GM21515 (cell line): ENCODE measurements around the gene PTGER3.

Experiments used
- ATAC-seq: cut with Tn5 transposase; IDR thresholded peaks from one replicate; pipeline ENCODE4 v1.9.1; 2021; ENCODE audit not compliant: unreplicated experiment

The PTGER3 gene

DNA sequence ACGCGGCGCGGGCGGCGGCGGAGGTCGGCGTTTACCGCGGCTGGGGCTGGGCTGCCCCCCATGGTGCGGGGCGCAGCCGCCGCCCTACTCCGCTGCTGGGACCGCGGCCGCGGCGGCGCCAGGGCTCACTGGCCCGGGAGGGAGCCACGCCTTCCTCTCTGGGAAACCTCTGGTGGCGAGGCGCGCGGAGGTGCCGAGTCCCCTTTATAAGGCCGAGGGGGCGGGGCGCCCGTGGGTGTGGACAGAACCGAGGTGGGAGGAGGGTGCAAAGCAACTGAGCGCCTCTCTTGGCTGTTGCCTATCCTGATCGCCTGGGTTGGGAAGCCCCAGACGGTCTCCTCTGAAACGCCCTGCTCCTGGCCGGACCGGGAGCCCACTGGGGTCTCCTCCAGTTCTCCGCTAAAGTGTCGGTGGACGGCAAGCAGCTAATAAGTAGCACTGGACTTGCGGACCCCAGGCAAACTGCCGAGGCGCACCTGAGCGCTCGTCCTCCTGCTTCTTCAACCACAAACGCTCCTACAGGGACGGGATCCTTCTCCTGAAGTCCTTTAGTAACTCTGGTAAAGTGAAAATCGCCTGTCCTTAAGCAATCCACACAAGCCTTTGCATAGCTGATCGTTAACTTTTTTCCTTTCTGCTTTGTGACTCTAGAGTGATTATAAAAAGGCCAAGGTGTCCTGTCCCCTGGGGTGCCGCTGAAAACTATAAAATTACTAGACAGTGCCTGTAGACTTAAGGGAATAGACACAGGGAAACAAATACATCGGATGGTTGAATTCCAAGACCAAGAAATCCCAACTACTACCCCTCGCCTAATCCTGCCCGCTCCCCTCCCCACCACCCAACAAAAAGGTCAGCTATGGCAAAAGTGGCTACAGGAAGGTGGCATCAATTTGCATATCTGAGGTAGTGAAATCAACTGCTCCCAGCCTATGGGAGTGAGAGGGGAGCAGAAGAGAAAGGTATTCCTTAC is at the start of gene PTGER3:
PTGER3 (minus strand) TSS at position 182 of the 973 bp plus-strand sequence. CDS start 239 bp downstream, outside the sequence.
- ATAC-seq: no peak

DNA sequence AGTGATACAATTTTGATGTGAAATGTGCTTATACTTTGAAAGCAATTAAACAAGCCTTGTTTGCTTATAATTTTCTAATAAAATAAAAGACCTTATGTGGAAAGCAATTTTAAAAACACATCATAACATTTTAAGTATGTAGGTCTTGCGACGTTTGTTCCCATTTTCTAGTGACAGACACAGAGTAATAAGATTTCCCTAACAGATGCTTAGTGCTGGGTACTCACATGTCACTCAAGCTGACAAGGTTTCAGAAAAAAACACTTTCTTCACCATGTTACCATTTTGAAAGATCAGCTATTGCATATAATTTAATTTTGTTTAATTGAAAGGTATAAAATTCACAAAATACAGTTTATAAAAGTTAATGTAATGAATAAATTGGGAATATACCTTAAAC is 47.3 kb upstream of the PTGER3 start:
- ATAC-seq: no peak

DNA sequence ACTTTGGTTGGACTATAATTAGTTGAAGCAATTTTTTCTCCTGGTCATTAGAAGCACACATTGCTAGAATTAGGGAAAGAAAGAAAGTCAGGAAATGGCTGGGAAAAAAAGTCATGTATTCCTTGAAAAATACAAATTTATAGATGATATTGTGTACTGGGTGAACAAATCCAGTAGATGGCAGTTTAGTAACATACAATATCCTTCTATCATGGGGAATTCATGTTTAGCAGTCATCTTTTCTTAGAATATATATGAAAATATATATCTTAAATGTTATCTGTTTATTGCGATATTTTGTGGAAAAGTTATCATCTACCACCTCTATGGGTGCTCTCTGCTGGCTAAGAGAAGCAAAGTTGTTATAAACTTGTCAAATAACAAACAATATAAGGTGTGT is 46.3 kb upstream of the PTGER3 start:
- ATAC-seq: no peak

DNA sequence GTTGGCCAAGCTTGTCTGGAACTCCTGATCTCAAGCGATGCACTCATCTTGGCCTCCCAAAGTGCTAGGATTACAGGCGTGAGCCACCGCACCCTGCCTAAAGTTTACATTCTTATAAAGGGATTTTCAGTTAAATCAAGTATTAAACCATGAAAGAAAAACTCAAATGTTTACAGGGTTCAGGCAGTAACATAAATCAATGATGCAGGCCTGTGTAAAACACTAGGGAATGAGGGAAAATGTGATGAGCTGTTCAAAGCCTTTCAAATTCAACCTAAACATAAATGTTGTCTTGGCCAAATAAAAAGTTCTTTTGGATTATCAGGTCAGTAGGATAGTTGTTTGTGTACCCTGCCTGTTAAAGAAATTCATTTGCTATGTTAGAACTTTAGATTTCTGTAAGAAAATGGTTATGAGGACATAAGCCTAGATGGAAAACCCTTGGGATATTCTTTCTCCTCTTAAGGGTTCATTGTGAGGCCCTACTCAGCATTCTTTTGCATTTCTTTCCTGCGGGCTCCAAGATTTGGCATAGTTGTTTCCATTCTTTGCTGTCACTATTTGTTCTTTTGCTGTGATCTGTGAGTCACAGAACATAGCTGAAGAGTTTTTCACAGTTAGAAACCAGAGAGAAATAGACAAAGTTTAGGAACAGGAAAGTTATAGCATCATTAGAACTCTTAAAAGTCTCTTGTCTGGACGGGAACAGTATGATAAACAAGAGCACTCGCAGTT is 42.1 kb upstream of the PTGER3 start:
- no peak for ATAC-seq

DNA sequence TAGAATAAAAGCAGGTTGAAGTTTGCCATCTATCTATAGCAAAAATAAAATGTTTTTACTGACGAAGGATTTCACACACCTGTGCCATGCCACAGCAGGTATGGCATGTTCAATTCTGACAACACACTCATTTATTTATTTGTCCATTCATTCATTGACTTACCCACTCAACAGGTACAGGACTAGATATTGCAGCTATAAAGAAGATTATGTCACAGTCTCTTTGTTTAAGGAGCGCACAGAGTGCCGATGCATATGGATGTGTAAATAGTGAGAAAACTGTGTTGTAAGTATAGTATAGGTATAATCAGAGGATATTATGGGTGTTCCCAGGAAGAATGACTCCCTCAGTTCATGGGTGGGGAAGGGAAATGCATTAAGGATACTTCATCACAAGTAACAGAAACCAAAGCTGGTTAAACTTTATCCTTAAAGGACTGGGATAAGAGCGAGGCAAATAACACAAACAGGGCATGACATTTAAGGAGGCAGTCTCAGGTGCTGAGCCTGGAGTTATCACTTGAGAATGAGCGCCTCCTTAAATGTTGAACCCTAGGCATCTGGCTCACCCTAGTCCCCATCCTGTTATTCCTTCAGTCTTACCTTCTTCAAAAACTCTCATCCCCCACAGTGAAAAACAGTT is 41.1 kb upstream of the PTGER3 start:
- no peak for ATAC-seq

GRCh38 chr1:71087713-71088112 is 40.1 kb upstream of the PTGER3 start:
- ATAC-seq: no peak

- ATAC-seq: no peak
Observed at GRCh38 chr1:71087060-71087459, 39.4 kb upstream of the PTGER3 start.

DNA sequence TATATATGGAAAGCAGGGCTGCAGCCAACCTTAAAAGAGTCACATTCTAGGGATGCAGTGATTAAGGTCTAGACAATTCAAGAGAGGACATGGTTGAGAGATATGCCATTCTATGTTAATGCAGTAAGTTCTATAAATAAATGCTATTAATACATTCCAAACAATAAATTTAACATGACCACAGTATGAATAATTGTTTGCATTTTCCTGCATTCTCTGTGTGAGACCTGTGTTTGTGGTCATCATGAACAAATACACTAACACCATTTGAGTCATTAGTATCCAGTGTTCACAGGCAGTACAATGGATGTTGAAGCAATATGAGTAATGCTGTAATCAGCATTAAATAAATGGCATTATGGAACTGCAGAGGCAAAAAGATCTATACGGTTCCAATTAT is 38.7 kb upstream of the PTGER3 start:
- ATAC-seq: no peak

- no peak for ATAC-seq
Observed at GRCh38 chr1:71083271-71083670, 35.7 kb upstream of the PTGER3 start.

DNA sequence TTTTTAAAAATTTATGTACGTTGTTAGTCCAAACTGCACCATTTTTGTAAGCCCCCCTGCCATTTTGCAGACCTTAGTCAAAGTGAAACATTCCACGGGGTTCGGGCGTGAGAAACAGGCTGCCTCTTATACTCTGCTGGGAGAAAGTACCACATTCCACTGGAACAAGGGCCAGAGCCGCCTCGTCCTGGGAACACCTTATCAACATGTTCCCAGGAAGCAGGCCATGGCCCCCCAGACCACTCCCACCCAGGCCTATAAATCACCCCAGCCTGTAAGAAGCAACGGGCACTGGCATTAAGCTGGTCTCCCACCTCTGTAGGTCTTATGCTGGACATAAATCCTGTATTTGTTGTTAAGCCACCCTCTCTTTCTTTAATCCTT is 34.1 kb upstream of the PTGER3 start:
- ATAC-seq: no peak

GRCh38 chr1:71080739-71081696 is 33.4 kb upstream of the PTGER3 start, which contains the start of gene ZRANB2:
Gene ZRANB2 (minus strand): TSS chr1:71081035. CDS start chr1:71080995, 40 bp downstream.
- peak; percentile 100 for ATAC-seq

DNA sequence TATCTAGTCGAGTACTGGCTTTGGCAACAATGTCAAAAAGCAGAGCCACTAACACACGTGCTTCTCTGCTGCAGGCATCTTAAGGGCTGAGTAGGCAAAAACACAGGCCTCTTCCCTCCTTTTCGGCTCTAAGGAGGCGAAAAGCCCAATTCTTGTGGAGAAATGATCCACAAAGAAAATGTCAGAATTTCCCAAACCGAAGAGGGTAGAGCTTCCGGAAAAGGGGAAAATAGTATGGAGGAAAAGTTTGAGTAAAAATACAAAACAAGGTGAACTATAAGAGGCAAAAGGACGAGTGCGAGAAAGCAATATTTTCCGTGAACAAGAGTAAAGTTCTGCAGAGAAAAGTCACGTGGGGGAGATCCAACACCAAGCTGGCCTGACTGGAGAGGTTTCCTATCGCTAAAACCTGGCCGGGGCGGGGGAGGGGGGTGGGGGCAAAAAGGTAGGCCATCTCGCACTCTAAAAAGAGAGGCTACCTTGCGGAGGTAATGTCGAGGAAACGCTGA is 32.7 kb upstream of the PTGER3 start:
- peak; percentile 19 for ATAC-seq

GRCh38 chr1:71074681-71075080 is 27.1 kb upstream of the PTGER3 start:
- ATAC-seq: no peak

DNA sequence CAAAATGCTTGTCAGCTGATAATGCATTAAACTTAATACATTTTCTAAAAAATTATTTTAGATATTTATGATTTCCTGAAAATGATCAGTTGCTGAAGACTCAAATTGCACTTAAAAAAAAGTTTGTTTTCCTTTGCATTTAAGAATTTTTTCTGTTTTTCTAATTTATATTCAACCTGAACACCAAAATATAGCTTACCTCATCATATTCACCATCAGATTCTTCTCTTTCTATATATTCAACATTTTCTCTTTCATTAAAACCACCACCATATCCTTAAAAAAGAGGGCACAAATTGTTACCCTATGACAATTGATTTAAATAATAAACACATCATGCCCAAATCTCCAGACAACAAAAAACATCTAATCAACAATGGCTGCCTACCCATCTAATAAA is 24.7 kb upstream of the PTGER3 start:
- no peak for ATAC-seq

DNA sequence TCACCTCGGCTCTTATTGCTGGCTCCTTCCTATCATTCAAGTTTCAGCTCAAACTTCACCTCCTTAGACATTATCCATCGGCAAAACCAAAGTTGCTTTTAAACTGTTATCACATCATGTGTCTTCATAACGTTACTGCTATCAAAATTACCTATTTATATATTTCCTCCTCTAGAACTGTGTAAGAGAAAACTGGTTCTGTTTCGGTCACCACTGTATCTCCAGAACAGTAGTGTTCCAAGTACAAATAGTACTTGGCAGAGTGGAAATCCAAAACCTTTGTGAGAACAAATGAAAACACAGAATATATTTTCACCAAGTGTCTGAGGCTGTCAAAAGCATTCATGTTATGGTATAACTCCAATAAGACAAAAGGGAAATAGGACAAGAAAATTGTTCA is 24.1 kb upstream of the PTGER3 start:
- no peak for ATAC-seq

GRCh38 chr1:71068325-71069240 is 21.0 kb upstream of the PTGER3 start:
- peak; percentile 93 for ATAC-seq

- ATAC-seq: no peak
Observed at GRCh38 chr1:71054791-71055190, 7.2 kb upstream of the PTGER3 start.

- ATAC-seq: no peak
Observed at GRCh38 chr1:71054281-71054731, 6.7 kb upstream of the PTGER3 start.

DNA sequence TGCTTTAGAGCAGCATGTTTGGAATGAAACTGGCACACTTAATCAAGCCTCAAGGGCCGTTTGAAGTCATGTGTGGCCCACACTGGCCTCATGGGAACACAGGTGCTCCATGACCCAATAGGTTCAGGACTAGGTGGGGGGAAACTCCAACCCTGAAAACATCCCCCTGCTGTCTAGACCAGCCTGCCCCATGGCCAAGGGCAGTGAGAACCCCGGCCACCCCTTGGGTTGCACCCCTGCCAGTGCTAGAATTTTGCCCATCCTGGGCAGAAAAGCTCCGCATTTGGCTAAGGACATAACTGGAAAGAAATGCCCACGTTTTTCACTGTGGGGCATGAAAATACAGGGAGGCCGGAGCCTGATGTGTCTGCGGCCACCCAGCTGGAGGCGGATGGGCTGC is 6.1 kb upstream of the PTGER3 start:
- ATAC-seq: no peak
